Measurements from ENCODE around the gene MAL.

Gene MAL

DNA sequence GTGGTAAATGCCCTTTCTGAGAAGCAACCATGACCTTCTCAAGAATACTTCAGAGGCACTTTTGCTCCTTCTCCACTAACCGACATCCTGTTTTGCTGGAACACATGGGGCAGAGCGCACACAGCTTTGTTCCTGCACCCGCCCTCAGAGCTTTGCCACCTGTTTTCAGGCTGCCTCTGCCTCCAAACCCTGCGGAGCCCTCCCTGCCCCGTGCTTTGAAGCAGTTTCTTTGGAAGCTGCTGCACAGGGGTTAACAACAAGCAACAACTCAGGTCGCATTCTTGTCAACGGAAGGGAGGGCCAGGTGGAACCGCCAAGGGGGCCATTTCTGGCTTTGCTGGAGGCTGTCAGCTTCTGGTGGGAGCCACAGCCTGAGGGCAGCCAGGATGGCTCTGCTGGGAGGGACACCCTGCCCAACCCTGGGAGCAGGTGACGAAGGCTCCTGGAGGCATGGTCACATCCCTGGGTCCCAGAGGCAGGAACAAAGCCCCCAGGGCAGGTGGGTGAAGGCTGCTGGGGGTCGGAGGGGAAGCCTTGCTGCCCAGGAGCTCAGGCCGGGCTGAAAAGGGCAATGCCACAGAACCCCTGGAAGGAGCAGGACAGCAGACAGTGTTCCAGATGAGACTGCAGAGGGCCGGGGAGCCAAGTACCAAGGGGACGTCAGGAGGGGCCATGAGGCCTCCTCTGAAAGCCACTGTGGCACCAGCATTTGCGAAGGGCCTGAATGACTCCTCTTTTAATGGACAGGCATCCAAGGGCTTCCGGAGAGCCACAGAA, 49.3 kb downstream of the MAL start:
- Histone ChIP-seq H3K36me3 (ENCODE audit: control insufficient read depth in 2 of 2, insufficient read depth in 2 of 2, low read length in 2 of 2) (no peaks in the 10 kb centered on the region), H3K27me3 (ENCODE audit: control insufficient read depth in 2 of 2, insufficient read depth in 2 of 2, low read length in 2 of 2) (peaks cover 3 to 5% of the 10 kb centered on the region in 2 donors), H3K9ac (ENCODE audit: low read depth in 1 of 2, low read length in 2 of 2) (no peak overlapping the region), H3K4me1 (ENCODE audit: control insufficient read depth in 2 of 2, insufficient read depth in 2 of 2, low read length in 2 of 2) (no peaks in the 10 kb centered on the region), H3K27ac (ENCODE audit: low read depth in 2 of 2, low read length in 2 of 2) (peak overlapping the region in 1 of 2 donors; percentile 56), H3K4me3 (ENCODE audit: low read length in 2 of 2) (no peak overlapping the region), H3K9me3 (ENCODE audit: control insufficient read depth in 2 of 2, low read length in 2 of 2) (no peaks in the 10 kb centered on the region)

DNA sequence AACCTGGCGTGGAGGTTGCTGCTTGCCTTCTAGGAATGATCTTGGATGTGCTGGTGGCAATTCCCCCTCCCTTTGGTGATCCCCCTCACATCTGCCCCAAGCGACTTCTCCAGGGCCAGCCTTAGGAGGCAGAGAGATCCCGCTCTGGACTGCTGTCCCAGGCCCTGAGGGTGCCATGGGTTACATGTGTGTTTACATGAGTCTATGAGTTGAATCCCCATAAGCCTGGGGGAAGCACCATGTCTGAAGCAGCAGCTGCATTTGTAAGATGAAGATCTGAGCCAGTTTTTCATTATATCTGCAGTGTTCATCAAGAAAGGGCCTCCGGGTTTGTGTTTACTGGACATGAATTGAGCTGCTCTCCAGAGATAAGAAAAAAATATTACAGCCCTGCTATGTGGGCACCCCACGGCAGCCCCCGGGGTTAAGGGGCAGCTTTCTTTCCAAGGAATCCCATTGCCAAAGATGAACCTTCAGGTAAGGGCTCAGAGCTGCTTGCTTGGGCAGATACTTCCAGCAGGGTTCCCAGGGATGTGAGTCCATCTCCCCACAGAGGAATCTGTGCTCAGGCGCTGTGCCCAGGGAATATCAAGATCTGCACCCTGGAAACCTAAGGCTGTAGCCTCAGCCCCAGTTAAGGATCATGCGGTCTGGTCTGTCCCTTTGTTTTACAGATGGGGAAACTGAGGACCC, 50.1 kb downstream of the MAL start:
- no peaks in the 10 kb centered on the region for H3K9me3 ChIP-seq (ENCODE audit: control insufficient read depth in 2 of 2, low read length in 2 of 2)
- H3K4me3 ChIP-seq (ENCODE audit: low read length in 2 of 2): no peak overlapping the region
- H3K27ac ChIP-seq (ENCODE audit: low read depth in 2 of 2, low read length in 2 of 2): no peak overlapping the region
- no peaks in the 10 kb centered on the region for H3K4me1 ChIP-seq (ENCODE audit: control insufficient read depth in 2 of 2, insufficient read depth in 2 of 2, low read length in 2 of 2)
- H3K36me3 ChIP-seq (ENCODE audit: control insufficient read depth in 2 of 2, insufficient read depth in 2 of 2, low read length in 2 of 2): no peaks in the 10 kb centered on the region
- peaks cover 3 to 5% of the 10 kb centered on the region in 2 donors for H3K27me3 ChIP-seq (ENCODE audit: control insufficient read depth in 2 of 2, insufficient read depth in 2 of 2, low read length in 2 of 2)
- H3K9ac ChIP-seq (ENCODE audit: low read depth in 1 of 2, low read length in 2 of 2): no peak overlapping the region

DNA sequence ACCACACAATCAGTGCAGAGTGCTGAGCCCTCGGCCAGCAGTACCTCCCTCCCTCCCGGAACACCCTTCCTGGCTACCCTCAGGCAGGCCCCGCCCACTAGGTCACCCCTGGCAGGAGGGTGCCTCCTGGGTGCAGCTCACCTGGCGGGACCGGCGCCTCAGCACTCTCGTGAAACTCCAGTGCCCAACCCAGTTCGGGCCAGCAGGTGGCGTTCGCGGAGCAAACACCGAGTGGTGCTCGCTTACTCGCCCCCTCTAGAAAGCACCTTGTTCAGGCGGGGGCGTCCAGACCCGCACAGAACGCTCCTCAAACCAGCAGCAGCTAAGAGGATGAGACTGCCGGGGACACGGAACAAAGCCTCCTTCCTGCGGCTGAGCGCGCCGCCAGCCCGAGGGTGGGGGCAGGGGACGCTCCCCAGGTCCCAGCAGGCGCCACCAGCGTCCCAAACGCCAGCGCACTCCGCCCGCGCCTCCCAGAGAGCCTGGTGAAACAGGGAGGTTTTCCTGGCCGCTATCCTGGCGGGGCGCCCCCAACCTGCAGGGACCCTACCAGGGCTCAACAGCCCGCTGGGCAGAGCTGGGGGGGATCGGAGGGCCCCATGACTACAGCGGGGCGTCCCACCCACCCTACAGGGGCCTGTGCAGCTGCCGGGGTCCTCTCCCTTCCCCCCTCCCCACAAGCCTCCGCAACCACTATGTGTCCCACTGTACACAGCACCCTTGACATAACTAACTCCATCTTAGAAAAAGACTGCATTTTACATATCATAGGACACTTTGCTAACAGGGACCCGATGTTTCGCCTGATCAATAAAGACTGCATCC, 51.4 kb downstream of the MAL start:
- no peaks in the 10 kb centered on the region for H3K9me3 ChIP-seq (ENCODE audit: control insufficient read depth in 2 of 2, low read length in 2 of 2)
- H3K4me1 ChIP-seq (ENCODE audit: control insufficient read depth in 2 of 2, insufficient read depth in 2 of 2, low read length in 2 of 2): no peaks in the 10 kb centered on the region
- peak overlapping the region; percentile 63 to 65 for H3K4me3 ChIP-seq (ENCODE audit: low read length in 2 of 2)
- H3K27ac ChIP-seq (ENCODE audit: low read depth in 2 of 2, low read length in 2 of 2): no peak overlapping the region
- H3K36me3 ChIP-seq (ENCODE audit: control insufficient read depth in 2 of 2, insufficient read depth in 2 of 2, low read length in 2 of 2): no peaks in the 10 kb centered on the region
- H3K9ac ChIP-seq (ENCODE audit: low read depth in 1 of 2, low read length in 2 of 2): peak overlapping the region in 1 of 2 donors; percentile 53
- peaks cover 3 to 5% of the 10 kb centered on the region in 2 donors for H3K27me3 ChIP-seq (ENCODE audit: control insufficient read depth in 2 of 2, insufficient read depth in 2 of 2, low read length in 2 of 2)

DNA sequence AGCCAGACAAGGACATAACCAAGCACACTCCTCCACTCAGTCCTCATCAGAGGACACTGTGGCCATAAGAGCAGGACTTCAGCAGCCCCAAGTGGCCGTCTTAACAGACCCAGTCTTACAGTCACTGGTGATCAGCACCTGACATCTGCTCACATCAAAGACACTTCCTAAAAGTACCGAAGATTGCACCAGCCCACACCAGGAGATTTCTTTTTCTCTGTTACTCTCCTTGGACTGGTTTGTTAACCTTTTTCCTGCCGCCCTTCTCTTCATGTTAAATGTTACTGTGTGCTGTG, 52.0 kb downstream of the MAL start:
- H3K9me3 ChIP-seq (ENCODE audit: control insufficient read depth in 2 of 2, low read length in 2 of 2): no peaks in the 10 kb centered on the region
- H3K36me3 ChIP-seq (ENCODE audit: control insufficient read depth in 2 of 2, insufficient read depth in 2 of 2, low read length in 2 of 2): no peaks in the 10 kb centered on the region
- no peak overlapping the region for H3K27ac ChIP-seq (ENCODE audit: low read depth in 2 of 2, low read length in 2 of 2)
- peaks cover 3 to 5% of the 10 kb centered on the region in 2 donors for H3K27me3 ChIP-seq (ENCODE audit: control insufficient read depth in 2 of 2, insufficient read depth in 2 of 2, low read length in 2 of 2)
- H3K4me1 ChIP-seq (ENCODE audit: control insufficient read depth in 2 of 2, insufficient read depth in 2 of 2, low read length in 2 of 2): no peaks in the 10 kb centered on the region
- H3K4me3 ChIP-seq (ENCODE audit: low read length in 2 of 2): no peak overlapping the region
- H3K9ac ChIP-seq (ENCODE audit: low read depth in 1 of 2, low read length in 2 of 2): no peak overlapping the region

DNA sequence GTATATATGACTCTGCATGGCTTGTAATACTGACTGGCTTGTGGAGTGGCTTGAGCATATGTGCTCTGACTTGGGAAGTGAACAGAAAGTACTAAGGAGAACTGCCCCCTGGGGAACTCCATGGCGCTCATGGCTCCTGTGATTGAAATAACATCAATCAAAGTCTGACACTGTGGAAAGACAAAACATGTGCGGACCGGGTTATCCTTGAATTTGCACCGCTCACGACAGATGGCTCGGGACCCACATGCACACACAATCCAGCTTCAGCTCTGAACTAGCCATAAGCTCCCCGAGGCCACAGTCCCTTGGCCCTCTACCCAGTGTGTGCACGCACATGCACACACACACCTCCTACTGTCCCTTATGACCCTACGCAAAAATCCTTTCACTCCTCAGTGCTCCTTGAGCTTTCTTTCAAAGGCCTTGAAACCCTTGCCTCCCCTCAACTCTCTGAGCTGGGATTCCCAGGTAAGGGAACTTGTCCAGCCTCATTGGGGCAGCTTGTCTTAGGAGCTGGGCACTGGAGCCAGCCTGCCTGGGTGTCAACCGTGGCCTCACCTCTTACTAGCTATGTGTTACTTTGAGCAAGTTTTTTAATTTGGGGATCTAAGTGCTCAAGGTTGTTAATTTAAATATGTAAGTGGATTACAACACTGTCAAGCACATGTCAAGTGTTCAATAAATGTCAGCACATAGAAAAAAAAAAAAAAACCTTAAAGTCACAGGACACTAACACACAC, 52.5 kb downstream of the MAL start:
- Histone ChIP-seq H3K4me1 (ENCODE audit: control insufficient read depth in 2 of 2, insufficient read depth in 2 of 2, low read length in 2 of 2) (no peaks in the 10 kb centered on the region), H3K27me3 (ENCODE audit: control insufficient read depth in 2 of 2, insufficient read depth in 2 of 2, low read length in 2 of 2) (peaks cover 3 to 5% of the 10 kb centered on the region in 2 donors), H3K27ac (ENCODE audit: low read depth in 2 of 2, low read length in 2 of 2) (no peak overlapping the region), H3K9me3 (ENCODE audit: control insufficient read depth in 2 of 2, low read length in 2 of 2) (no peaks in the 10 kb centered on the region), H3K4me3 (ENCODE audit: low read length in 2 of 2) (no peak overlapping the region), H3K9ac (ENCODE audit: low read depth in 1 of 2, low read length in 2 of 2) (no peak overlapping the region), H3K36me3 (ENCODE audit: control insufficient read depth in 2 of 2, insufficient read depth in 2 of 2, low read length in 2 of 2) (no peaks in the 10 kb centered on the region)

DNA sequence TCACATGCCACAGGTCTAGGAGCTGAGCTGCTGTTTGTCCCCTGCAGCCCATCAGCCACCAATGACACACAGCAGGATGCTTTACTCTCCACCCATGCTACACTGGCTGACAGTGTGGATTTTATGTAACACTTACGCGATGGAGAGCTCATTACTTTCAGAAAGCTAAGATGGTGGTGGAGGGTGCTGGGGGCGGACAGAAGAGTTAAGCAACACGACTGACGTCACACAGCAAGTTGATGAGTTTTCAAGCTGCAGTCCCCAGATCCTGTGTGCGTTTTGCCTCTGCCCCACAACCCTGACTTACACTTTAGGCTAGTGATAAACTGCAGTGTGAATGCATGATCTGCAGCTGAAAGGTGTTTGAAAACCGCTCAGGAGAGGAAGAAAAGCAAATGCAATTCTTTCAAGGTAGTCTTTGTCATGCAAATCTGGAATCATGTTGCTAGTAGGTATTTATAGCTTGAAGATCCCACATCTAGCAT, 53.7 kb downstream of the MAL start:
- Histone ChIP-seq H3K9ac (ENCODE audit: low read depth in 1 of 2, low read length in 2 of 2) (no peak overlapping the region), H3K4me3 (ENCODE audit: low read length in 2 of 2) (no peak overlapping the region), H3K27ac (ENCODE audit: low read depth in 2 of 2, low read length in 2 of 2) (no peak overlapping the region), H3K4me1 (ENCODE audit: control insufficient read depth in 2 of 2, insufficient read depth in 2 of 2, low read length in 2 of 2) (no peaks in the 10 kb centered on the region), H3K9me3 (ENCODE audit: control insufficient read depth in 2 of 2, low read length in 2 of 2) (no peaks in the 10 kb centered on the region), H3K36me3 (ENCODE audit: control insufficient read depth in 2 of 2, insufficient read depth in 2 of 2, low read length in 2 of 2) (no peaks in the 10 kb centered on the region), H3K27me3 (ENCODE audit: control insufficient read depth in 2 of 2, insufficient read depth in 2 of 2, low read length in 2 of 2) (peaks cover 3 to 4% of the 10 kb centered on the region in 2 donors)

DNA sequence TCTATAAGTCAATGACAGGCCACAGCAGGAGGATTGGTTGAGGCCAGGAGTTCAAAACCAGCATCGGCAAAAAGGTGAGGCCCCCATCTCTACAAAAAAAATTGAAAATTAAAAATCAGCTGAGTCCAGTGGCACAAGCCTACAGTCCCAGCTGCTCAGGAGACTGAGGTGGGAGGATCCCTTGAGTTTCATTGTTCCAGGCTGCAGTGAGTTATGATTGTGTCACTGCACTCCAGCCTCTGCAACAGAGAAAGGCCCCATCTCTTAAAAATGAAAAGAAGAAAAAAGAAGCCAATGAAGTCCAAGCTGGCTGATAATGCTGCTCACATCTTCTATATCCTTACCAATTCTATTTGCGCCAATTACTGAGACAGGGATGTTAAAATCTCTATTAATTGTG, 57.0 kb downstream of the MAL start:
- Histone ChIP-seq H3K36me3 (ENCODE audit: control insufficient read depth in 2 of 2, insufficient read depth in 2 of 2, low read length in 2 of 2) (peaks cover 19 to 22% of the 10 kb centered on the region in 2 donors), H3K4me3 (ENCODE audit: low read length in 2 of 2) (no peak overlapping the region), H3K9me3 (ENCODE audit: control insufficient read depth in 2 of 2, low read length in 2 of 2) (no peaks in the 10 kb centered on the region), H3K27ac (ENCODE audit: low read depth in 2 of 2, low read length in 2 of 2) (no peak overlapping the region), H3K27me3 (ENCODE audit: control insufficient read depth in 2 of 2, insufficient read depth in 2 of 2, low read length in 2 of 2) (peaks cover under 1 to 2% of the 10 kb centered on the region in 2 donors), H3K4me1 (ENCODE audit: control insufficient read depth in 2 of 2, insufficient read depth in 2 of 2, low read length in 2 of 2) (no peaks in the 10 kb centered on the region), H3K9ac (ENCODE audit: low read depth in 1 of 2, low read length in 2 of 2) (no peak overlapping the region)

DNA sequence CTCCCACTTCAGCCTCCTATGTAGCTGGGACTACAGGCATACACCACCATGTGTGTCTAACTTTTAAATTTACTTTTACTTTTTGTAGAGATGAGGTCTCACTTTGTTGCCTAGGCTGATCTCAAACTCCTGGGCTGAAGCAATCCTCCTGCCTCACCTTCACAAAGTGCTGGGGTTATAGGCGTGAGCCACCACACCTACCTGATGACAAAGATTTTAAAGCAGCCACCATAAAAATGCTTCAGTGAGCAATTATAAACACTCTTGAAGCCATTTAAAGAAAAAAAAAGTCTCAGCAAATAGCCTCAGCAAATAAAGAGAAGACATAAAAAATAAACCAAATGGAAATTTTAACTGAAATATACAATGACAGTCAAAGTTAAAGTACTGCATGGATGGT, 60.5 kb downstream of the MAL start:
- no peaks in the 10 kb centered on the region for H3K4me1 ChIP-seq (ENCODE audit: control insufficient read depth in 2 of 2, insufficient read depth in 2 of 2, low read length in 2 of 2)
- peaks cover 41 to 46% of the 10 kb centered on the region in 2 donors for H3K36me3 ChIP-seq (ENCODE audit: control insufficient read depth in 2 of 2, insufficient read depth in 2 of 2, low read length in 2 of 2)
- no peak overlapping the region for H3K4me3 ChIP-seq (ENCODE audit: low read length in 2 of 2)
- no peaks in the 10 kb centered on the region for H3K27me3 ChIP-seq (ENCODE audit: control insufficient read depth in 2 of 2, insufficient read depth in 2 of 2, low read length in 2 of 2)
- H3K9ac ChIP-seq (ENCODE audit: low read depth in 1 of 2, low read length in 2 of 2): no peak overlapping the region
- H3K9me3 ChIP-seq (ENCODE audit: control insufficient read depth in 2 of 2, low read length in 2 of 2): no peaks in the 10 kb centered on the region
- no peak overlapping the region for H3K27ac ChIP-seq (ENCODE audit: low read depth in 2 of 2, low read length in 2 of 2)

DNA sequence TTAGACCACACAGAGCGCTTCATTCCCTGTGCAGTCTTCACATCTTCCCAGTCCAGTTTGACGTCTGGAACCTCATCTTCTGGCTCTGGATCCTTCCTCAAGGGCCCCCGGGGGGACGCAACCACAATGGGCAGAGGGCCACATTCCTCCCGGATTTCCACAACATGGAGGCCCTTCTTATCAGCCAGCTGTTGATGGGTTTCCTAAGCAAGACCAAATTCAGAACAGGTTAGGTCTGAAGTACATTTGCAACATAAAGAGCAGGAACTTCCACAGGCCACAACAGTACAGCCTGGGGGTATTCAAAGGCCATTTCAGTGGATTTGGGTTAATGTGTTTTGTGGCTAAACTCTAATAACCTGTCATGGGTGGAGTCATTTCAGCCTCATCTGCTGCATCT, 61.9 kb downstream of the MAL start:
- Histone ChIP-seq H3K36me3 (ENCODE audit: control insufficient read depth in 2 of 2, insufficient read depth in 2 of 2, low read length in 2 of 2) (peaks cover 55 to 59% of the 10 kb centered on the region in 2 donors), H3K9me3 (ENCODE audit: control insufficient read depth in 2 of 2, low read length in 2 of 2) (no peaks in the 10 kb centered on the region), H3K4me3 (ENCODE audit: low read length in 2 of 2) (no peak overlapping the region), H3K9ac (ENCODE audit: low read depth in 1 of 2, low read length in 2 of 2) (no peak overlapping the region), H3K27ac (ENCODE audit: low read depth in 2 of 2, low read length in 2 of 2) (no peak overlapping the region), H3K27me3 (ENCODE audit: control insufficient read depth in 2 of 2, insufficient read depth in 2 of 2, low read length in 2 of 2) (no peaks in the 10 kb centered on the region), H3K4me1 (ENCODE audit: control insufficient read depth in 2 of 2, insufficient read depth in 2 of 2, low read length in 2 of 2) (no peaks in the 10 kb centered on the region)
